ENCODE data around the gene BPIFB4.

Gene BPIFB4

GRCh38 chr20:33072362-33072761 lies 7.1 kb upstream of the BPIFB4 start:
- Histone ChIP-seq H3K9ac (ENCODE audit: low read depth, low read length, poor library complexity) (no peak overlapping the region), H3K9me3 (replicated peaks in 1 of 2; ENCODE audit: control insufficient read depth in 2 of 2, insufficient read depth in 1 of 2, low read depth in 1 of 2, low read length in 2 of 2) (no peaks in the 10 kb centered on the region), H2AK5ac (ENCODE audit: low read depth, low read length) (no peak overlapping the region), H2BK15ac (ENCODE audit: low read length) (no peak overlapping the region), H3K4me3 (ENCODE audit: low read length in 2 of 2) (no peak overlapping the region), H3K23ac (ENCODE audit: low read depth, low read length, poor library complexity) (no peak overlapping the region), H3K27ac (replicated peaks; ENCODE audit: low read length) (no peak overlapping the region), H3K36me3 (replicated peaks in 1 of 2; ENCODE audit: control insufficient read depth in 2 of 2, insufficient read depth in 2 of 2, low read length in 2 of 2) (no peaks in the 10 kb centered on the region), H3K4me2 (ENCODE audit: insufficient read depth, low read length, poor library complexity, severe bottlenecking) (no peak overlapping the region), H3K79me1 (ENCODE audit: low read depth, low read length) (no peaks in the 10 kb centered on the region), H4K91ac (ENCODE audit: low read depth, low read length, poor library complexity) (no peak overlapping the region), H2BK120ac (ENCODE audit: low read depth, low read length) (no peak overlapping the region), H2AFZ (ENCODE audit: low read length) (no peak overlapping the region), H4K8ac (ENCODE audit: low read depth, low read length) (no peak overlapping the region), H3K4me1 (ENCODE audit: control insufficient read depth in 2 of 2, insufficient read depth in 1 of 2, low read depth in 1 of 2, low read length in 2 of 2) (no peaks in the 10 kb centered on the region), H3K27me3 (ENCODE audit: control insufficient read depth in 3 of 3, insufficient read depth in 3 of 3, low read depth in 1 of 3, low read length in 3 of 3) (no peaks in the 10 kb centered on the region), H2BK5ac (ENCODE audit: low read length) (no peak overlapping the region), H2BK12ac (ENCODE audit: low read length) (no peak overlapping the region), H3K18ac (ENCODE audit: low read length) (no peak overlapping the region), H3K14ac (ENCODE audit: low read length) (no peak overlapping the region), H3K4ac (ENCODE audit: low read length) (no peak overlapping the region)
- no peak for DNase-seq (ENCODE audit: low spot score)
- WGBS, 2 donors (ENCODE audit: extremely low coverage in 2 of 2, insufficient read length in 2 of 2, insufficient replicate concordance in 1 of 2) = no CpG with 5 or more reads among the region's 4 CpGs

GRCh38 chr20:33072813-33073212 lies 6.6 kb upstream of the BPIFB4 start:
- WGBS, 2 donors (ENCODE audit: extremely low coverage in 2 of 2, insufficient read length in 2 of 2, insufficient replicate concordance in 1 of 2) = no CpG with 5 or more reads among the region's 2 CpGs
- H3K36me3 ChIP-seq (replicated peaks in 1 of 2; ENCODE audit: control insufficient read depth in 2 of 2, insufficient read depth in 2 of 2, low read length in 2 of 2) = no peaks in the 10 kb centered on the region
- no peak overlapping the region for H3K4ac ChIP-seq (ENCODE audit: low read length)
- no peak overlapping the region for H2BK12ac ChIP-seq (ENCODE audit: low read length)
- no peak overlapping the region for H4K8ac ChIP-seq (ENCODE audit: low read depth, low read length)
- no peak overlapping the region for H3K9ac ChIP-seq (ENCODE audit: low read depth, low read length, poor library complexity)
- no peaks in the 10 kb centered on the region for H3K9me3 ChIP-seq (replicated peaks in 1 of 2; ENCODE audit: control insufficient read depth in 2 of 2, insufficient read depth in 1 of 2, low read depth in 1 of 2, low read length in 2 of 2)
- no peak overlapping the region for H4K91ac ChIP-seq (ENCODE audit: low read depth, low read length, poor library complexity)
- no peak overlapping the region for H3K23ac ChIP-seq (ENCODE audit: low read depth, low read length, poor library complexity)
- H3K18ac ChIP-seq (ENCODE audit: low read length) = no peak overlapping the region
- no peaks in the 10 kb centered on the region for H3K27me3 ChIP-seq (ENCODE audit: control insufficient read depth in 3 of 3, insufficient read depth in 3 of 3, low read depth in 1 of 3, low read length in 3 of 3)
- no peak overlapping the region for H3K4me2 ChIP-seq (ENCODE audit: insufficient read depth, low read length, poor library complexity, severe bottlenecking)
- H3K14ac ChIP-seq (ENCODE audit: low read length) = no peak overlapping the region
- H2BK15ac ChIP-seq (ENCODE audit: low read length) = no peak overlapping the region
- H3K4me3 ChIP-seq (ENCODE audit: low read length in 2 of 2) = no peak overlapping the region
- no peak overlapping the region for H2AK5ac ChIP-seq (ENCODE audit: low read depth, low read length)
- no peak for DNase-seq (ENCODE audit: low spot score)
- no peak overlapping the region for H2BK120ac ChIP-seq (ENCODE audit: low read depth, low read length)
- no peaks in the 10 kb centered on the region for H3K79me1 ChIP-seq (ENCODE audit: low read depth, low read length)
- H3K4me1 ChIP-seq (ENCODE audit: control insufficient read depth in 2 of 2, insufficient read depth in 1 of 2, low read depth in 1 of 2, low read length in 2 of 2) = no peaks in the 10 kb centered on the region
- no peak overlapping the region for H2BK5ac ChIP-seq (ENCODE audit: low read length)
- no peak overlapping the region for H3K27ac ChIP-seq (replicated peaks; ENCODE audit: low read length)
- H2AFZ ChIP-seq (ENCODE audit: low read length) = no peak overlapping the region

- Histone ChIP-seq H3K4me3 (ENCODE audit: low read length in 2 of 2) (no peak overlapping the region), H3K4ac (ENCODE audit: low read length) (no peak overlapping the region), H2BK15ac (ENCODE audit: low read length) (no peak overlapping the region), H3K4me2 (ENCODE audit: insufficient read depth, low read length, poor library complexity, severe bottlenecking) (no peak overlapping the region), H4K91ac (ENCODE audit: low read depth, low read length, poor library complexity) (no peak overlapping the region), H3K4me1 (ENCODE audit: control insufficient read depth in 2 of 2, insufficient read depth in 1 of 2, low read depth in 1 of 2, low read length in 2 of 2) (no peaks in the 10 kb centered on the region), H3K27ac (replicated peaks; ENCODE audit: low read length) (no peak overlapping the region), H3K9me3 (replicated peaks in 1 of 2; ENCODE audit: control insufficient read depth in 2 of 2, insufficient read depth in 1 of 2, low read depth in 1 of 2, low read length in 2 of 2) (no peaks in the 10 kb centered on the region), H3K23ac (ENCODE audit: low read depth, low read length, poor library complexity) (no peak overlapping the region), H2BK120ac (ENCODE audit: low read depth, low read length) (no peak overlapping the region), H3K27me3 (ENCODE audit: control insufficient read depth in 3 of 3, insufficient read depth in 3 of 3, low read depth in 1 of 3, low read length in 3 of 3) (no peaks in the 10 kb centered on the region), H4K8ac (ENCODE audit: low read depth, low read length) (no peak overlapping the region), H3K36me3 (replicated peaks in 1 of 2; ENCODE audit: control insufficient read depth in 2 of 2, insufficient read depth in 2 of 2, low read length in 2 of 2) (no peaks in the 10 kb centered on the region), H2AFZ (ENCODE audit: low read length) (no peak overlapping the region), H2BK12ac (ENCODE audit: low read length) (no peak overlapping the region), H3K18ac (ENCODE audit: low read length) (no peak overlapping the region), H3K79me1 (ENCODE audit: low read depth, low read length) (no peaks in the 10 kb centered on the region), H3K9ac (ENCODE audit: low read depth, low read length, poor library complexity) (no peak overlapping the region), H2AK5ac (ENCODE audit: low read depth, low read length) (no peak overlapping the region), H3K14ac (ENCODE audit: low read length) (no peak overlapping the region), H2BK5ac (ENCODE audit: low read length) (no peak overlapping the region)
- no peak for DNase-seq (ENCODE audit: low spot score)
- 100% methylated on average over 1 of the region's 2 CpGs; no CpG with 5 or more reads in 1 of the 2 donors for WGBS, 2 donors (ENCODE audit: extremely low coverage in 2 of 2, insufficient read length in 2 of 2, insufficient replicate concordance in 1 of 2)
Measured at GRCh38 chr20:33074675-33075074, 4.8 kb upstream of the BPIFB4 start.

GRCh38 chr20:33075281-33075680 lies 4.2 kb upstream of the BPIFB4 start:
- Histone ChIP-seq H3K27me3 (ENCODE audit: control insufficient read depth in 3 of 3, insufficient read depth in 3 of 3, low read depth in 1 of 3, low read length in 3 of 3) (no peaks in the 10 kb centered on the region), H2BK12ac (ENCODE audit: low read length) (no peak overlapping the region), H3K4me3 (ENCODE audit: low read length in 2 of 2) (no peak overlapping the region), H3K14ac (ENCODE audit: low read length) (no peak overlapping the region), H2BK15ac (ENCODE audit: low read length) (no peak overlapping the region), H3K18ac (ENCODE audit: low read length) (no peak overlapping the region), H3K4ac (ENCODE audit: low read length) (no peak overlapping the region), H2AFZ (ENCODE audit: low read length) (no peak overlapping the region), H3K27ac (replicated peaks; ENCODE audit: low read length) (no peak overlapping the region), H3K36me3 (replicated peaks in 1 of 2; ENCODE audit: control insufficient read depth in 2 of 2, insufficient read depth in 2 of 2, low read length in 2 of 2) (no peaks in the 10 kb centered on the region), H3K4me1 (ENCODE audit: control insufficient read depth in 2 of 2, insufficient read depth in 1 of 2, low read depth in 1 of 2, low read length in 2 of 2) (no peaks in the 10 kb centered on the region), H3K4me2 (ENCODE audit: insufficient read depth, low read length, poor library complexity, severe bottlenecking) (no peak overlapping the region), H4K91ac (ENCODE audit: low read depth, low read length, poor library complexity) (no peak overlapping the region), H3K9me3 (replicated peaks in 1 of 2; ENCODE audit: control insufficient read depth in 2 of 2, insufficient read depth in 1 of 2, low read depth in 1 of 2, low read length in 2 of 2) (no peaks in the 10 kb centered on the region), H3K79me1 (ENCODE audit: low read depth, low read length) (no peaks in the 10 kb centered on the region), H2BK120ac (ENCODE audit: low read depth, low read length) (no peak overlapping the region), H2BK5ac (ENCODE audit: low read length) (no peak overlapping the region), H3K9ac (ENCODE audit: low read depth, low read length, poor library complexity) (no peak overlapping the region), H2AK5ac (ENCODE audit: low read depth, low read length) (no peak overlapping the region), H4K8ac (ENCODE audit: low read depth, low read length) (no peak overlapping the region), H3K23ac (ENCODE audit: low read depth, low read length, poor library complexity) (no peak overlapping the region)
- no peak for DNase-seq (ENCODE audit: low spot score)
- WGBS, 2 donors (ENCODE audit: extremely low coverage in 2 of 2, insufficient read length in 2 of 2, insufficient replicate concordance in 1 of 2) = no CpG with 5 or more reads among the region's 6 CpGs
